ENCODE measurements around the gene PPDPF. TPM values are rescaled to one million over a fixed set of nuclear protein-coding genes. Genes with fewer than 3 reads are reported as not detected.

PPDPF gene
- total and polyA plus RNA-seq, 2 of the 8 experiments (the other 6 are each of a cell fraction or from before 2014, with no cell fraction given): 30.5 to 138 TPM

DNA sequence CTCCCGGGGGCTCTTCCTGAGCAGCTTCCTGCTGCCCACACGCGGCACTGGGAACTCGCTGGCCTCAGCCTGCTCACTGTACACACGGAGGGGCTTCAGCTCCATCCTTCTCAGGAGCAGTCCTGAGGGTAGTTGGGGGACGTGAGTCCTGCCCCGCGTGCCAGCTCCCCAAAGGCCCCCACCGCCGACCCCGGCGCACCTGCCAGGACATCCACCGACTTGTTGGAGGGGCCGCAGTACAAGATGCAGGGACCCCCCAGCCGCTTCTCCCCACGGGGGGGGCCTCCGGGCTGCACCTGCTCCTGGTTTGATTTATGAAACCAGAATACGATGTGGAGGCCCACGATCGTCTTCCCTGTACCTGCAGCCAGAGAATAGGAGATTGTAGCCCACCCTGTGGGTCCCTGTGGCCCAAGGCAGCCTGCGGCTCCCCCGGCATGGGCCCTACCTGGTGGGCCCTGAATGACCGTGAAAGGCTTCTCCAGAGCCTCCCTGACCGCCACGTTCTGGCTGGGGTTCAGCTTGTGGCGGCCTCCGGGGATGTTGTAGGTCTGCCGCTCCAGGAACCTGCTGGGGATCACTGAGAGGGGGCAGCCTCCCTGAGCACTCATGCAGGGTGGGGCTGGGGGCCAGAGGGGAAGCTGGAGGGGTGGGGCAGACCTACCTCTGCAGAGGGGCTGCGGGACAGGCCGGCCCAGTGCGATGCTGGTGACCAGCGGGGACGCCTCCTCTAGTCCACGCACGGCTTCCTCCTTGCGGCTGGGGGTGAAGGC lies 41.2 kb downstream of the PPDPF start (continued):
- TF ChIP-seq EGR1 (IDR thresholded peaks at IDR 0.05; ENCODE audit: borderline replicate concordance, low read depth, low read length): no peak
- TF ChIP-seq, protein P1, sequence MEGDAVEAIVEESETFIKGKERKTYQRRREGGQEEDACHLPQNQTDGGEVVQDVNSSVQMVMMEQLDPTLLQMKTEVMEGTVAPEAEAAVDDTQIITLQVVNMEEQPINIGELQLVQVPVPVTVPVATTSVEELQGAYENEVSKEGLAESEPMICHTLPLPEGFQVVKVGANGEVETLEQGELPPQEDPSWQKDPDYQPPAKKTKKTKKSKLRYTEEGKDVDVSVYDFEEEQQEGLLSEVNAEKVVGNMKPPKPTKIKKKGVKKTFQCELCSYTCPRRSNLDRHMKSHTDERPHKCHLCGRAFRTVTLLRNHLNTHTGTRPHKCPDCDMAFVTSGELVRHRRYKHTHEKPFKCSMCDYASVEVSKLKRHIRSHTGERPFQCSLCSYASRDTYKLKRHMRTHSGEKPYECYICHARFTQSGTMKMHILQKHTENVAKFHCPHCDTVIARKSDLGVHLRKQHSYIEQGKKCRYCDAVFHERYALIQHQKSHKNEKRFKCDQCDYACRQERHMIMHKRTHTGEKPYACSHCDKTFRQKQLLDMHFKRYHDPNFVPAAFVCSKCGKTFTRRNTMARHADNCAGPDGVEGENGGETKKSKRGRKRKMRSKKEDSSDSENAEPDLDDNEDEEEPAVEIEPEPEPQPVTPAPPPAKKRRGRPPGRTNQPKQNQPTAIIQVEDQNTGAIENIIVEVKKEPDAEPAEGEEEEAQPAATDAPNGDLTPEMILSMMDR (IDR thresholded peaks at IDR 0.05; ENCODE audit: control extremely low read depth in 1 of 3, insufficient read depth in 1 of 3, low read depth in 1 of 3, low read length in 3 of 3): no peak

Measured in H1 (cell line).